HEK293 (cell line): Measurements from ENCODE around the gene CTPS2.

Source experiments
- CTCF ChIA-PET: fragments of 350-600 bp; formaldehyde crosslinking; extraction: SDS; loops from one replicate; lab custom pipeline; 2021; ENCODE audit warnings: antibody characterized with exemption; lab: Yijun Ruan, JAX
- POLR2A ChIA-PET: fragments of 300-600 bp; formaldehyde crosslinking; extraction: SDS; loops from one replicate; lab custom pipeline; 2020; ENCODE audit warnings: antibody characterized with exemption, inconsistent platforms; lab: Yijun Ruan, JAX
- H3K27ac ChIP-seq: fragments of 200-500 bp; sonication (Bioruptor generic); 2 replicates; pipeline ENCODE4 v1.5.1; 2014; ENCODE audit warnings: low read depth, low read length, control low read depth, inconsistent platforms; ENCODE audit errors: extremely low read depth
- H3K36me3 ChIP-seq, 2 experiments: fragments of 200-500 bp in 1 of 2; sonication (Bioruptor generic) in 1 of 2; 1 replicate in 1 of 2; 2 replicates in 1 of 2; pipeline ENCODE4 v1.5.1; 2014 to 2017; ENCODE audit warnings: inconsistent platforms in 2 of 2, low read length in 2 of 2; ENCODE audit not compliant: control insufficient read depth in 2 of 2, insufficient read depth in 1 of 2
- H3K4me1 ChIP-seq: fragments of 200-500 bp; sonication (Bioruptor generic); 2 replicates; pipeline ENCODE4 v1.5.1; 2014; ENCODE audit warnings: mild to moderate bottlenecking, low read length, inconsistent platforms; ENCODE audit not compliant: control insufficient read depth, insufficient read depth
- H3K4me3 ChIP-seq: 2 replicates; pipeline ENCODE4 v1.5.1; 2011; ENCODE audit warnings: low read depth, mild to moderate bottlenecking, control low read depth, low read length, moderate library complexity
- H3K9me3 ChIP-seq: fragments of 200-500 bp; sonication (Bioruptor generic); 2 replicates; pipeline ENCODE4 v1.5.1; 2014; ENCODE audit warnings: low read depth, low read length, inconsistent platforms; ENCODE audit not compliant: control insufficient read depth, insufficient read depth
- OVOL3 ChIP-seq: fragments of 450-650 bp; formaldehyde crosslinking; IDR thresholded peaks from 2 replicates; pipeline ENCODE4 v1.5.1; 2016; ENCODE audit warnings: missing biosample characterization, missing genetic modification characterization
- PATZ1 ChIP-seq: fragments of 450-650 bp; formaldehyde crosslinking; IDR thresholded peaks from 2 replicates; pipeline ENCODE4 v1.5.1; 2016; ENCODE audit warnings: missing biosample characterization, missing genetic modification characterization
- PBX3 ChIP-seq: sonication (generic); formaldehyde crosslinking; IDR thresholded peaks from 2 replicates; pipeline ENCODE4 v1.8.1; 2022; ENCODE audit warnings: mild to moderate bottlenecking, moderate library complexity, missing genetic modification reagents
- SP2 ChIP-seq: fragments of 450-650 bp; formaldehyde crosslinking; IDR thresholded peaks from 2 replicates; pipeline ENCODE4 v1.5.1; 2016; ENCODE audit warnings: missing biosample characterization, missing genetic modification characterization
- TRIM28 ChIP-seq: IDR thresholded peaks from 2 replicates; pipeline ENCODE4 v1.6.1; 2011; ENCODE audit warnings: low read length, control low read depth, borderline replicate concordance
- ZBTB49 ChIP-seq: fragments of 450-650 bp; formaldehyde crosslinking; IDR thresholded peaks from 2 replicates; pipeline ENCODE4 v1.5.1; 2016; ENCODE audit warnings: missing biosample characterization, missing genetic modification characterization, low read depth
- ZFP3 ChIP-seq: fragments of 450-650 bp; formaldehyde crosslinking; IDR thresholded peaks from 2 replicates; pipeline ENCODE4 v1.5.1; 2016; ENCODE audit warnings: low read depth, missing biosample characterization, missing genetic modification characterization
- ZNF16 ChIP-seq: fragments of 450-650 bp; formaldehyde crosslinking; IDR thresholded peaks from 2 replicates; pipeline ENCODE4 v1.5.1; 2016; ENCODE audit warnings: low read depth, missing biosample characterization, missing genetic modification characterization
- ZNF211 ChIP-seq: fragments of 450-650 bp; formaldehyde crosslinking; IDR thresholded peaks from 2 replicates; pipeline ENCODE4 v1.5.1; 2016; ENCODE audit warnings: low read depth, missing biosample characterization, missing genetic modification characterization
- ZNF354C ChIP-seq: fragments of 450-650 bp; formaldehyde crosslinking; IDR thresholded peaks from 2 replicates; pipeline ENCODE4 v1.5.1; 2016; ENCODE audit warnings: missing biosample characterization, missing genetic modification characterization, low read depth, borderline replicate concordance
- ZNF488 ChIP-seq: fragments of 450-650 bp; formaldehyde crosslinking; IDR thresholded peaks from 2 replicates; pipeline ENCODE4 v1.5.1; 2016; ENCODE audit warnings: missing biosample characterization, missing genetic modification characterization
- ZNF626 ChIP-seq: fragments of 450-650 bp; sonication (Bioruptor Pico); formaldehyde crosslinking; IDR thresholded peaks from 2 replicates; pipeline ENCODE4 v1.5.1; 2018; ENCODE audit warnings: missing biosample characterization, missing genetic modification characterization, inconsistent platforms
- TF ChIP-seq, protein P1 (sequence below): fragments of 450-650 bp; formaldehyde crosslinking; IDR thresholded peaks from 2 replicates; pipeline ENCODE4 v1.5.0; 2017; ENCODE audit warnings: missing biosample characterization, missing genetic modification characterization, borderline replicate concordance
- TF ChIP-seq, protein P2 (sequence below): fragments of 450-650 bp; formaldehyde crosslinking; IDR thresholded peaks from 2 replicates; pipeline ENCODE4 v1.5.1; 2016; ENCODE audit warnings: missing biosample characterization, missing genetic modification characterization
- TF ChIP-seq, protein P3 (sequence below): fragments of 450-650 bp; formaldehyde crosslinking; IDR thresholded peaks from 2 replicates; pipeline ENCODE4 v1.5.1; 2017; ENCODE audit warnings: missing biosample characterization, missing genetic modification characterization

The CTPS2 gene

GRCh38 chrX:16640823-16641222, 71.6 kb downstream of the CTPS2 start:
- Histone ChIP-seq H3K9me3 (no peaks in the 10 kb centered on the region), H3K36me3 (peaks cover 3 to 4% of the 10 kb centered on the region in 2 experiments; a peak in 2 of 3 replicates), H3K27ac (no peak overlapping the region), H3K4me3 (no peak overlapping the region), H3K4me1 (no peaks in the 10 kb centered on the region)
- no peak for TF ChIP-seq ZNF16 (tag by site-specific recombination)
- TF ChIP-seq, protein P1, sequence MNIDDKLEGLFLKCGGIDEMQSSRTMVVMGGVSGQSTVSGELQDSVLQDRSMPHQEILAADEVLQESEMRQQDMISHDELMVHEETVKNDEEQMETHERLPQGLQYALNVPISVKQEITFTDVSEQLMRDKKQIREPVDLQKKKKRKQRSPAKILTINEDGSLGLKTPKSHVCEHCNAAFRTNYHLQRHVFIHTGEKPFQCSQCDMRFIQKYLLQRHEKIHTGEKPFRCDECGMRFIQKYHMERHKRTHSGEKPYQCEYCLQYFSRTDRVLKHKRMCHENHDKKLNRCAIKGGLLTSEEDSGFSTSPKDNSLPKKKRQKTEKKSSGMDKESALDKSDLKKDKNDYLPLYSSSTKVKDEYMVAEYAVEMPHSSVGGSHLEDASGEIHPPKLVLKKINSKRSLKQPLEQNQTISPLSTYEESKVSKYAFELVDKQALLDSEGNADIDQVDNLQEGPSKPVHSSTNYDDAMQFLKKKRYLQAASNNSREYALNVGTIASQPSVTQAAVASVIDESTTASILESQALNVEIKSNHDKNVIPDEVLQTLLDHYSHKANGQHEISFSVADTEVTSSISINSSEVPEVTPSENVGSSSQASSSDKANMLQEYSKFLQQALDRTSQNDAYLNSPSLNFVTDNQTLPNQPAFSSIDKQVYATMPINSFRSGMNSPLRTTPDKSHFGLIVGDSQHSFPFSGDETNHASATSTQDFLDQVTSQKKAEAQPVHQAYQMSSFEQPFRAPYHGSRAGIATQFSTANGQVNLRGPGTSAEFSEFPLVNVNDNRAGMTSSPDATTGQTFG (tag by site-specific recombination) = no peak
- TF ChIP-seq ZFP3 (tag by site-specific recombination) = no peak
- TF ChIP-seq ZNF354C (tag by site-specific recombination) = no peak
- no peak for TF ChIP-seq ZBTB49 (tag by site-specific recombination)
- no peak for TF ChIP-seq ZNF211 (tag by site-specific recombination)
- TF ChIP-seq PBX3 (CRISPR knock-in tag) = no peak
- TF ChIP-seq OVOL3 = no peak
- TF ChIP-seq, protein P2, sequence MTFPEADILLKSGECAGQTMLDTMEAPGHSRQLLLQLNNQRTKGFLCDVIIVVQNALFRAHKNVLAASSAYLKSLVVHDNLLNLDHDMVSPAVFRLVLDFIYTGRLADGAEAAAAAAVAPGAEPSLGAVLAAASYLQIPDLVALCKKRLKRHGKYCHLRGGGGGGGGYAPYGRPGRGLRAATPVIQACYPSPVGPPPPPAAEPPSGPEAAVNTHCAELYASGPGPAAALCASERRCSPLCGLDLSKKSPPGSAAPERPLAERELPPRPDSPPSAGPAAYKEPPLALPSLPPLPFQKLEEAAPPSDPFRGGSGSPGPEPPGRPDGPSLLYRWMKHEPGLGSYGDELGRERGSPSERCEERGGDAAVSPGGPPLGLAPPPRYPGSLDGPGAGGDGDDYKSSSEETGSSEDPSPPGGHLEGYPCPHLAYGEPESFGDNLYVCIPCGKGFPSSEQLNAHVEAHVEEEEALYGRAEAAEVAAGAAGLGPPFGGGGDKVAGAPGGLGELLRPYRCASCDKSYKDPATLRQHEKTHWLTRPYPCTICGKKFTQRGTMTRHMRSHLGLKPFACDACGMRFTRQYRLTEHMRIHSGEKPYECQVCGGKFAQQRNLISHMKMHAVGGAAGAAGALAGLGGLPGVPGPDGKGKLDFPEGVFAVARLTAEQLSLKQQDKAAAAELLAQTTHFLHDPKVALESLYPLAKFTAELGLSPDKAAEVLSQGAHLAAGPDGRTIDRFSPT (tag by site-specific recombination) = no peak
- no peak for TF ChIP-seq PATZ1 (tag by site-specific recombination)
- TF ChIP-seq SP2 (tag by site-specific recombination) = no peak
- no peak for TF ChIP-seq ZNF626 (tag by site-specific recombination)
- TF ChIP-seq, protein P3, sequence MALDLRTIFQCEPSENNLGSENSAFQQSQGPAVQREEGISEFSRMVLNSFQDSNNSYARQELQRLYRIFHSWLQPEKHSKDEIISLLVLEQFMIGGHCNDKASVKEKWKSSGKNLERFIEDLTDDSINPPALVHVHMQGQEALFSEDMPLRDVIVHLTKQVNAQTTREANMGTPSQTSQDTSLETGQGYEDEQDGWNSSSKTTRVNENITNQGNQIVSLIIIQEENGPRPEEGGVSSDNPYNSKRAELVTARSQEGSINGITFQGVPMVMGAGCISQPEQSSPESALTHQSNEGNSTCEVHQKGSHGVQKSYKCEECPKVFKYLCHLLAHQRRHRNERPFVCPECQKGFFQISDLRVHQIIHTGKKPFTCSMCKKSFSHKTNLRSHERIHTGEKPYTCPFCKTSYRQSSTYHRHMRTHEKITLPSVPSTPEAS = no peak
- TF ChIP-seq ZNF488 = no peak
- TF ChIP-seq TRIM28 = no peak
- ChIA-PET POLR2A (no interaction called here), CTCF (no interaction called here)
